Vagina (tissue), 2 donors: ENCODE results near the gene CEP128. TPM values are rescaled to one million over a fixed set of nuclear protein-coding genes. Genes with fewer than 3 reads are reported as not detected.

ENCODE experiments used
- DNase-seq, 2 donors: peaks; one replicate each; pipeline ENCODE4 v3.0.0-alpha.2; 2017; ENCODE audit errors: extremely low spot score in 2 of 2
- H3K27ac ChIP-seq: fragments of 200-600 bp; sonication (generic); one replicate; pipeline ENCODE4 v1.5.1; 2019
- H3K27me3 ChIP-seq: fragments of 200-600 bp; sonication (generic); one replicate; pipeline ENCODE4 v1.5.1; 2019
- H3K36me3 ChIP-seq, 2 donors: fragments of 200-600 bp; sonication (generic); one replicate each; pipeline ENCODE4 v1.5.1; 2017 to 2019
- H3K4me1 ChIP-seq: fragments of 200-600 bp; sonication (generic); one replicate; pipeline ENCODE4 v1.5.1; 2019
- H3K4me3 ChIP-seq, 2 donors: fragments of 200-600 bp; sonication (generic); 1 replicate in 1 of 2; 2 replicates in 1 of 2; pipeline ENCODE4 v1.5.1; 2016 to 2019
- H3K9me3 ChIP-seq: fragments of 200-600 bp; sonication (generic); one replicate; pipeline ENCODE4 v1.5.1; 2019
- POLR2A ChIP-seq, 2 donors: fragments of 450-650 bp; IDR thresholded peaks; one replicate each; pipeline ENCODE4 v1.6.1; 2017; ENCODE audit warnings: antibody characterized with exemption in 2 of 2, mild to moderate bottlenecking in 2 of 2, moderate library complexity in 2 of 2
- POLR2AphosphoS5 ChIP-seq, 2 donors: sonication (generic); formaldehyde crosslinking; IDR thresholded peaks; one replicate each; pipeline ENCODE4 v1.9.0; 2017; ENCODE audit warnings: antibody characterized with exemption in 2 of 2, mild to moderate bottlenecking in 2 of 2, low read depth in 1 of 2; ENCODE audit not compliant: insufficient read depth in 1 of 2
- intact Hi-C: fragments of 100-400 bp; cut with DNase I; formaldehyde crosslinking; loops from one replicate; pipeline ENCODE4 v1.15.1; 2023
- total RNA-seq: library from RNA; depleted of rRNA; stranded (reverse); fragments of >200 nt; gene quantifications from one replicate; pipeline ENCODE4 v1.2.3, GENCODE V29; 2016
- TF ChIP-seq, protein P1 (sequence below), 3 experiments: fragments of 450-650 bp in 2 of 3; fragments of 200-600 bp in 1 of 3; sonication (generic) in 1 of 3; IDR thresholded peaks; one replicate each; pipeline ENCODE4 v1.5.1; 2017 to 2019; ENCODE audit warnings: antibody characterized with exemption in 3 of 3, mild to moderate bottlenecking in 2 of 3, moderate library complexity in 2 of 3

The CEP128 gene
- total RNA-seq, 1 donor from 2014 or later, result 6.6 TPM

DNA sequence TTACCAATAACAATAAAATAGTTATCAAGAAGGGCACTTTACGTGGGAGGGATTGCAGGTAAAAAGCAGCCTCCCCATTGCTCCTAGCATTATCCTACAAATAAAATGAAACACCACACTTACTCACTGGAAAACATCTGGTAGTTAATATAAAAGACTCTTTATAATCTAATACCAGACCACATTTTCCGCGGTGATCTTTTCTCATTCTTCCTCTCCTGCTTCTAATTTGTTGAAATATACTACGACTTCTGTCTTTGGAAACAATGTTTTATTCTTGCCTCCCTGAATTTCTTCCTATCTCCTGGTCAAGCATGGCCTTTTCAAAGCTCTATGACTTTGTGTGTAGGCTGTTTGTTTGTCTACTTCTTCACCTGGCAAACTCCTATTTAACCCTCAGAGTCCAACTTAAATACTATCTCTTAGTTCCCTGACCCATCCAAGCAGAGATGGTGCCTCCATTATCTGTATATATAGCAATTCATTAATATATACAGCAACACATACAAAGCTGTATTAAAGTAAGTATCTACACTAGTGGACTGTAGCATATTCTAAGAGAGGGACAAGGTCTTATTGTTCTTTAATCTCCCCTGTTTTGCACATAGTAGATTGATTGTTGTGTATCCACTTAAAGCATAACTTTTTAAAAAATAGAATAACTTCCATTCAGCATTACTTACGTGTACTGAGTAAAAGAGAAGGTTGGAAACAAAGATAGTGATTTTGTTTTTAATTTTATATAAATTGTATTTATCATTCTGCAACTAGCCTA, 228.3 kb downstream of the CEP128 start:
- no peak for DNase-seq
- intact Hi-C loops, result no loop called here
- no peaks in the 10 kb centered on the region for H3K4me1 ChIP-seq
- no peaks in the 10 kb centered on the region for H3K27me3 ChIP-seq
- no peak overlapping the region for H3K4me3 ChIP-seq
- H3K9me3 ChIP-seq, result no peaks in the 10 kb centered on the region
- no peak overlapping the region for H3K27ac ChIP-seq
- TF ChIP-seq POLR2A (IDR thresholded peaks at IDR 0.05) (no peak), POLR2AphosphoS5 (IDR thresholded peaks at IDR 0.05; ENCODE audit: insufficient read depth in 1 of 2, low read depth in 1 of 2) (no peak)
- TF ChIP-seq, protein P1, sequence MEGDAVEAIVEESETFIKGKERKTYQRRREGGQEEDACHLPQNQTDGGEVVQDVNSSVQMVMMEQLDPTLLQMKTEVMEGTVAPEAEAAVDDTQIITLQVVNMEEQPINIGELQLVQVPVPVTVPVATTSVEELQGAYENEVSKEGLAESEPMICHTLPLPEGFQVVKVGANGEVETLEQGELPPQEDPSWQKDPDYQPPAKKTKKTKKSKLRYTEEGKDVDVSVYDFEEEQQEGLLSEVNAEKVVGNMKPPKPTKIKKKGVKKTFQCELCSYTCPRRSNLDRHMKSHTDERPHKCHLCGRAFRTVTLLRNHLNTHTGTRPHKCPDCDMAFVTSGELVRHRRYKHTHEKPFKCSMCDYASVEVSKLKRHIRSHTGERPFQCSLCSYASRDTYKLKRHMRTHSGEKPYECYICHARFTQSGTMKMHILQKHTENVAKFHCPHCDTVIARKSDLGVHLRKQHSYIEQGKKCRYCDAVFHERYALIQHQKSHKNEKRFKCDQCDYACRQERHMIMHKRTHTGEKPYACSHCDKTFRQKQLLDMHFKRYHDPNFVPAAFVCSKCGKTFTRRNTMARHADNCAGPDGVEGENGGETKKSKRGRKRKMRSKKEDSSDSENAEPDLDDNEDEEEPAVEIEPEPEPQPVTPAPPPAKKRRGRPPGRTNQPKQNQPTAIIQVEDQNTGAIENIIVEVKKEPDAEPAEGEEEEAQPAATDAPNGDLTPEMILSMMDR (IDR thresholded peaks at IDR 0.05), result no peak
- no peaks in the 10 kb centered on the region for H3K36me3 ChIP-seq

DNA sequence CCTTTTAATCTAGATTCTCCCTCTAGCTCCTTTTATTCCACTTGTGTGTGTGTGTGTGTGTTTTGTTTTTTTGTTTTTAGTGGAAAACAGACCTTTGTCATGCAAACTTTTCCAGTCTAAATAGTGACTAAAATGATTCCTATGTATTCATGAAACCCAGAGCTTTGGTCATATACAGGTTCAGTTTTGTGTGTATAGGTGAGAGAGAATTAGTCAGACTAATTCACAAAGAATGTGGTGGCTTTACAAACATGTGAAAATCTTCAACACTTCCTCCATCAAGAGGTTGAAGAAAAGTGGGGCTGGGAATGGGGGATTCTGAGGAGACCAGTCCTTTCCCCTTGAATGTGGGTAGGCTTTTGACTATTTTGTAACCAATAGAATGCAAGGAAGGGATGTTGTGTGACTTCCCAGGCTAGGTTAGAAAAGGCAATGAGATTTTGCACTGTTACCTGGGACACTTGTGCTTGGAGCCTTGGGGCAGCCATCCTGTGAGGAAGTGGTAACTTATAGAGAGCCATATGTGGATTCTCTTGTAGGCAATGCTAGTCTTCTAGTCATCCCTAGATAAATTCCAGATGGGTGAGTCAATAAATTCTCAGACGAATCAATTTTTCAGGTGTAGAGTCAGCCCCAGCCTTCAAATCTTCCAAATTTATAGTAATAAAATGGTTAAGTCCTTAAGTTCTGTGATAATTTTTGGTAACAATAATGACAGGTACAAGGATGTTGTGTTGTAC, 236.1 kb downstream of the CEP128 start:
- no peaks in the 10 kb centered on the region for H3K36me3 ChIP-seq
- H3K4me3 ChIP-seq, result no peak overlapping the region
- intact Hi-C loops, result no loop called here
- H3K27me3 ChIP-seq, result no peaks in the 10 kb centered on the region
- H3K27ac ChIP-seq, result no peak overlapping the region
- no peak for TF ChIP-seq POLR2A (IDR thresholded peaks at IDR 0.05)
- TF ChIP-seq, protein P1 (IDR thresholded peaks at IDR 0.05), result no peak
- no peak for TF ChIP-seq POLR2AphosphoS5 (IDR thresholded peaks at IDR 0.05; ENCODE audit: insufficient read depth in 1 of 2, low read depth in 1 of 2)
- no peak for DNase-seq
- no peaks in the 10 kb centered on the region for H3K4me1 ChIP-seq
- no peaks in the 10 kb centered on the region for H3K9me3 ChIP-seq

DNA sequence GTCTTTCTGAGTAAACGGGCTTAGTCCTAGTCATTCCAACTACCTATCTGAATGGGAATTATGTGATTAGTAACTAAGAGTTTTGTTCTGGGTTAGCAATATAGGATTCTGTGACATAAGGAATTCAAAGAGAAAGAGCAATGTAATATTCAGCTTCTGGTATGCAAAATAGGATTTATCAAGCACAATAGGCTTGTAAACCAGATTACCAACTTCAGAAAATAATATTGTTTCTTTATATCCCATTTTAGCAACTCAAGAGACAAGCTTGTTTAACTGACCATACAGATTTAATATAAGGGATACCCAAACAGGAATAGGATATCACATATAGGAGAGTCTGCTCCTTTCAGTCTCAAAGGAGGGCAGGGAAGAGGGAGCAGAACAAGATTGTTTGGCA, 240.9 kb downstream of the CEP128 start:
- H3K36me3 ChIP-seq, result no peaks in the 10 kb centered on the region
- intact Hi-C loops, result no loop called here
- TF ChIP-seq POLR2AphosphoS5 (IDR thresholded peaks at IDR 0.05; ENCODE audit: insufficient read depth in 1 of 2, low read depth in 1 of 2) (no peak), POLR2A (IDR thresholded peaks at IDR 0.05) (no peak)
- TF ChIP-seq, protein P1 (IDR thresholded peaks at IDR 0.05), result no peak

DNA sequence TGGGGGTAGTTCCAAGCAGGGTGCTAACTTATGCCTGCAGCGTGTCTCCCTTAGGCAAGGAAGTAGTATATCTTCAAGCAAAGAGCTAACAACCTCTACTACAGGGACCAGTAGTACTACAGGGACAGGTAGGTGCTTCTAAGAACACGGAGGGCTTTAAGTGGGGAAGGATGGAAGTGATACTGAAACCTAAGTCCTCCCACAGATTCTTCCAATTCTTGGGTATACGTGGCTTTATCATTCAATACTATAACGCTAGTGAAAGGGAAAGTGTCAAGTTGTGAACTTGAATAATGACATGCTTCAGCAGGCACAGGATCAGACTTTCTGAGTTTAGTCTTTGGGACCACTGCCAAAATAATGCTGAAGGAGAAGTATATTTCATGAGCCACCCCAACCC, 241.7 kb downstream of the CEP128 start:
- Histone ChIP-seq H3K36me3 (no peaks in the 10 kb centered on the region), H3K27me3 (no peaks in the 10 kb centered on the region), H3K4me1 (no peaks in the 10 kb centered on the region), H3K9me3 (no peaks in the 10 kb centered on the region), H3K4me3 (no peak overlapping the region), H3K27ac (no peak overlapping the region)
- DNase-seq, result no peak
- intact Hi-C loops, result no loop called here
- TF ChIP-seq, protein P1 (IDR thresholded peaks at IDR 0.05), result no peak
- TF ChIP-seq POLR2A (IDR thresholded peaks at IDR 0.05), result no peak
- TF ChIP-seq POLR2AphosphoS5 (IDR thresholded peaks at IDR 0.05; ENCODE audit: insufficient read depth in 1 of 2, low read depth in 1 of 2), result no peak

More for the DNA sequence above, 240.9 kb downstream of the CEP128 start:
- Histone ChIP-seq H3K4me1 (no peaks in the 10 kb centered on the region), H3K4me3 (no peak overlapping the region), H3K27me3 (no peaks in the 10 kb centered on the region), H3K9me3 (no peaks in the 10 kb centered on the region), H3K27ac (no peak overlapping the region)
- no peak for DNase-seq

DNA sequence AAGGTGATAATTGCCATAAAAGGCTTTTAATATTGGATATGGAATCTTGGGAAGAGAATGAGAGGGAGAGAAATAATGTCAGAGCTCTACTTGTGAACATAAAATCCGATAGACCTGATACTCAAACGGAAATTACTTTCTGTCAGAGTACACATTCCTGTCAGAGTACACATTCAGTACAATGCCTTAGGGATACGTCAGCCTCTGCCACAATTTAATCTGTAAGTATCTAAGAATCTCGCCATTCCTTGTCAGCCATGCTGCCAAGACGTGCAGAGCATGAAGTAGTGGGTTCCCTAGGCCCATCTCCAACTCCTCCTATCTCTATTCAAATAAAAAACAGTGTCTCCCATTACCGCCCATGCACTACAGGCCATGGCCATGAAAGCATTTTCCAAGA, 242.6 kb downstream of the CEP128 start:
- intact Hi-C loops, result no loop called here

More for the DNA sequence above, 242.6 kb downstream of the CEP128 start:
- Histone ChIP-seq H3K4me3 (no peak overlapping the region), H3K27me3 (no peaks in the 10 kb centered on the region), H3K9me3 (no peaks in the 10 kb centered on the region), H3K36me3 (no peaks in the 10 kb centered on the region), H3K27ac (no peak overlapping the region), H3K4me1 (no peaks in the 10 kb centered on the region)
- no peak for DNase-seq
- TF ChIP-seq POLR2AphosphoS5 (IDR thresholded peaks at IDR 0.05; ENCODE audit: insufficient read depth in 1 of 2, low read depth in 1 of 2) (no peak), POLR2A (IDR thresholded peaks at IDR 0.05) (no peak)
- TF ChIP-seq, protein P1 (IDR thresholded peaks at IDR 0.05), result no peak
